HepG2 (cell line): ENCODE measurements around the gene CEBPZOS. TPM values are rescaled to one million over a fixed set of nuclear protein-coding genes. Genes with fewer than 3 reads are reported as not detected.
A peak's percentile ranks its signal among the peaks of the same experiment; 100 is the strongest.

Source experiments
- AFF4 ChIP-seq: sonication (generic); formaldehyde crosslinking; IDR thresholded peaks from 2 replicates; pipeline ENCODE4 v1.4.0; 2020; ENCODE audit warnings: missing genetic modification reagents
- ATF7-NPFF ChIP-seq: sonication (generic); formaldehyde crosslinking; IDR thresholded peaks from 2 replicates; pipeline ENCODE4 v1.8.1; 2023; ENCODE audit warnings: mild to moderate bottlenecking, low read depth, missing genetic modification reagents, moderate library complexity
- EED ChIP-seq: sonication (generic); formaldehyde crosslinking; IDR thresholded peaks from 2 replicates; pipeline ENCODE4 v1.5.0; 2020; ENCODE audit warnings: mild to moderate bottlenecking, missing genetic modification reagents
- FOXP1 ChIP-seq, 2 experiments: fragments of 450-650 bp in 1 of 2; IDR thresholded peaks; 2 replicates each; pipeline ENCODE4 v1.6.1; 2017 to 2018; ENCODE audit warnings: antibody characterized with exemption in 1 of 2
- HES4 ChIP-seq: sonication (generic); formaldehyde crosslinking; IDR thresholded peaks from 2 replicates; pipeline ENCODE4 v1.9.0; 2021; ENCODE audit warnings: mild to moderate bottlenecking, missing genetic modification reagents, borderline replicate concordance
- IKZF4 ChIP-seq: sonication (generic); formaldehyde crosslinking; IDR thresholded peaks from 2 replicates; pipeline ENCODE4 v1.5.1; 2020; ENCODE audit warnings: borderline replicate concordance, mild to moderate bottlenecking, low read depth, missing genetic modification reagents; ENCODE audit errors: not compliant biosample characterization
- KDM5A ChIP-seq: fragments of 200-600 bp; sonication (generic); IDR thresholded peaks from 2 replicates; pipeline ENCODE4 v1.7.0; 2018; ENCODE audit warnings: antibody characterized with exemption, mild to moderate bottlenecking, low read length, borderline replicate concordance
- MAFG ChIP-seq: sonication (generic); formaldehyde crosslinking; IDR thresholded peaks from 2 replicates; pipeline ENCODE4 v1.5.1; 2020; ENCODE audit warnings: mild to moderate bottlenecking, missing genetic modification reagents
- NCOA1 ChIP-seq: sonication (generic); formaldehyde crosslinking; IDR thresholded peaks from 2 replicates; pipeline ENCODE4 v1.9.0; 2021; ENCODE audit warnings: missing genetic modification reagents
- SMAD1 ChIP-seq: sonication (generic); formaldehyde crosslinking; IDR thresholded peaks from 2 replicates; pipeline ENCODE4 v1.4.0; 2020; ENCODE audit warnings: missing genetic modification reagents, low read depth, mild to moderate bottlenecking, borderline replicate concordance
- STAG1 ChIP-seq: sonication (generic); formaldehyde crosslinking; IDR thresholded peaks from 2 replicates; pipeline ENCODE4 v1.4.0; 2020; ENCODE audit warnings: missing genetic modification reagents
- TOE1 ChIP-seq: sonication (generic); formaldehyde crosslinking; IDR thresholded peaks from 2 replicates; pipeline ENCODE4 v1.4.0; 2020; ENCODE audit warnings: mild to moderate bottlenecking, missing genetic modification reagents
- ZKSCAN1 ChIP-seq: fragments of 150-350 bp; IDR thresholded peaks from 2 replicates; pipeline ENCODE4 v1.6.1; 2014; ENCODE audit warnings: low read length
- ZNF232 ChIP-seq: sonication (generic); formaldehyde crosslinking; IDR thresholded peaks from 2 replicates; pipeline ENCODE4 v1.4.0; 2020; ENCODE audit warnings: missing genetic modification reagents, borderline replicate concordance
- ZNF543 ChIP-seq: sonication (generic); formaldehyde crosslinking; IDR thresholded peaks from 2 replicates; pipeline ENCODE4 v1.4.0; 2020; ENCODE audit warnings: mild to moderate bottlenecking, missing genetic modification reagents
- ZNF687 ChIP-seq: sonication (generic); formaldehyde crosslinking; IDR thresholded peaks from 2 replicates; pipeline ENCODE4 v1.5.1; 2020; ENCODE audit warnings: mild to moderate bottlenecking, missing genetic modification reagents, moderate library complexity
- ZNF704 ChIP-seq: sonication (generic); formaldehyde crosslinking; IDR thresholded peaks from 2 replicates; pipeline ENCODE4 v1.8.1; 2023; ENCODE audit warnings: mild to moderate bottlenecking, inconsistent platforms, moderate library complexity, missing genetic modification reagents, borderline replicate concordance
- ZNF775 ChIP-seq: sonication (generic); formaldehyde crosslinking; IDR thresholded peaks from 2 replicates; pipeline ENCODE4 v1.4.0; 2020; ENCODE audit warnings: missing genetic modification reagents, mild to moderate bottlenecking, moderate library complexity, borderline replicate concordance
- polyA plus RNA-seq, 8 experiments: library from polyadenylated mRNA; depleted of rRNA in 3 of 8; stranded (reverse) in 7 of 8; unstranded in 1 of 8; fragments of >200 nt; fragmentation: Illumina TruSeq in 4 of 8; extraction: Trizol in 4 of 8; gene quantifications; 2 replicates each; pipeline versions ENCODE4 v1.2.1 to v1.2.3, GENCODE V29; 2011 to 2016; ENCODE audit warnings: low read depth in 4 of 8, missing spikeins in 1 of 8, mixed read lengths in 1 of 8; ENCODE audit not compliant: insufficient read depth in 1 of 8
- total RNA-seq, 5 experiments: library from RNA; depleted of rRNA; stranded (reverse); fragments of >200 nt; fragmentation: Illumina TruSeq; extraction: Trizol; gene quantifications; 2 replicates each; pipeline ENCODE4 v1.2.3, GENCODE V29; 2016; ENCODE audit warnings: low read depth in 1 of 5
- TF ChIP-seq, protein P1 (sequence below): sonication (generic); formaldehyde crosslinking; IDR thresholded peaks from 2 replicates; pipeline ENCODE4 v1.8.0; 2022; ENCODE audit warnings: missing genetic modification reagents, low read depth, mild to moderate bottlenecking, borderline replicate concordance

The CEBPZOS gene
- total and polyA plus RNA-seq, 2 of the 13 experiments (the other 11 are each of a cell fraction or from before 2014, with no cell fraction given), result 18.6 to 44.7 TPM

- TF ChIP-seq ZNF704 (no peak), ZNF543 (CRISPR knock-in tag) (no peak), ZNF775 (CRISPR knock-in tag) (no peak), MAFG (CRISPR knock-in tag) (no peak), EED (CRISPR knock-in tag) (no peak), SMAD1 (CRISPR knock-in tag) (no peak), ZKSCAN1 (no peak), NCOA1 (CRISPR knock-in tag) (peak; percentile 26; the same call in 1 of the 2 replicates), TOE1 (CRISPR knock-in tag) (no peak), HES4 (no peak), KDM5A (no peak), IKZF4 (CRISPR knock-in tag) (no peak), FOXP1 (IDR thresholded peaks at IDR 0.05) (no peak), FOXP1 (CRISPR knock-in tag; IDR thresholded peaks at IDR 0.05) (no peak), STAG1 (CRISPR knock-in tag) (no peak), AFF4 (CRISPR knock-in tag) (no peak), ZNF232 (CRISPR knock-in tag) (peak; percentile 15; the same call in 1 of the 2 replicates), ZNF687 (CRISPR knock-in tag) (no peak; the same call in 1 of the 2 replicates), ATF7-NPFF (no peak; the same call in 1 of the 2 replicates)
- TF ChIP-seq, protein P1, sequence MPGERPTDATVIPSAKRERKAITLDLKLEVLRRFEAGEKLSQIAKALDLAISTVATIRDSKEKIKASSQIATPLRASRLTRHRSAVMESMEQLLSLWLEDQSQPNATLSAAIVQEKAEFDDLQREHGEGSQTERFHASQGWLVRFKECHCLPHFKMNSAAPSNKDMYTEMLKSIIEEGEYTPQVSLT (CRISPR knock-in tag), result no peak
Observed at GRCh38 chr2:37156071-37156856, 40.0 kb upstream of the CEBPZOS start (continued).
